Measurements from ENCODE around the gene OBSL1.

Gene OBSL1

DNA sequence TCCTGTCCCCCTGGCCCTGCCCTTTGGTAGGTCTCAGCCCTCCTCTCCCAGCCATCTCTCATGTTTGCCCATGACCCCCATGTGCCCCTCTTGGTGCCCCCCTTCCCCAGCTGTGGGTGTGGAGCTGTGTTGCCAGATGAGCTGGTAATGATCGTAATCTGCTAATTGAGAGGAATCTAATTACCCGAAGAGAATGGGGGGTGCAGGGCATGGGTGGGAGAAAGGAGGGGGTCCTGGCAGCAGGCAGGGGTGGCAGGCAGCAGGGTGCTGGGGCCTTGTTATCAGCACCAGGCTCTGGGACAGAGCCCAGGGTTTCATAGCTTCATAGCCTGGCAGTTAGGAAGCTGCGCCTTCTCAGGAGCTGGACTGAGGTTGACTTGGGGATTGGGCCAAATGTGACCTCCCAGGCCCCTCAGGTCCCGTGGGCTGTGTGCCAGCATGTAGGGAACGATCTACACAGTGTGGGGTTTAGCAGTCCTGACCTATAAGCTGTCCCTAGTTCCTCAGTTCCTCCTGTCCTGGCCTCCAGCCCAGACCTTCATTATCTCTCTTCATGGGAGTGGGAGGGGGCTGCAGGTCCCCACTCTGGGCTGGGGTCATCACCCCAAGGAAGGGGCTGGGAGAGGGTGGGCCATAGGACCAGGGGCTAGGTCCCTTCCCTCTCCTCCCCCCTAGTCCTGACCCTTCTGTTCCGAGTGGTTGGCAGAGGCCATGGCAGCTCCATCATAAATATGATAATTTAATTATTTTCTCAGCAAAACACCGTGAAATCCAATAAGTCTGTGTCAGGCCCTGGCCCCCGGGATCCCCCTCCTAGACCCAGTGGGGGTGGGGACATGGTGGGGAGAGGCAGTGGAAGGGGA, 63.5 kb downstream of the OBSL1 start:
- Histone ChIP-seq H4K8ac (ENCODE audit: low read depth, low read length) (no peak overlapping the region), H3K4me1 (ENCODE audit: control insufficient read depth in 2 of 2, insufficient read depth in 1 of 2, low read depth in 1 of 2, low read length in 2 of 2) (peaks cover 25 to 46% of the 10 kb centered on the region in 2 donors), H3K18ac (ENCODE audit: low read length) (no peak overlapping the region), H2AFZ (ENCODE audit: low read length) (no peak overlapping the region), H2BK12ac (ENCODE audit: low read length) (no peak overlapping the region), H3K9me3 (replicated peaks in 1 of 2; ENCODE audit: control insufficient read depth in 2 of 2, insufficient read depth in 1 of 2, low read depth in 1 of 2, low read length in 2 of 2) (peaks cover 0 to 2% of the 10 kb centered on the region in 2 donors), H4K91ac (ENCODE audit: low read depth, low read length, poor library complexity) (no peak overlapping the region), H3K4ac (ENCODE audit: low read length) (no peak overlapping the region), H3K27me3 (ENCODE audit: control insufficient read depth in 3 of 3, insufficient read depth in 3 of 3, low read depth in 1 of 3, low read length in 3 of 3) (peaks cover 0 to 18% (median 13%) of the 10 kb centered on the region in 3 experiments), H3K36me3 (replicated peaks in 1 of 2; ENCODE audit: control insufficient read depth in 2 of 2, insufficient read depth in 2 of 2, low read length in 2 of 2) (peaks cover 5% of the 10 kb centered on the region in 2 donors), H3K27ac (replicated peaks; ENCODE audit: low read length) (no peak overlapping the region), H2BK120ac (ENCODE audit: low read depth, low read length) (no peak overlapping the region), H3K23ac (ENCODE audit: low read depth, low read length, poor library complexity) (no peak overlapping the region), H3K9ac (ENCODE audit: low read depth, low read length, poor library complexity) (no peak overlapping the region), H3K79me1 (ENCODE audit: low read depth, low read length) (no peaks in the 10 kb centered on the region), H3K4me2 (ENCODE audit: insufficient read depth, low read length, poor library complexity, severe bottlenecking) (no peak overlapping the region), H2AK5ac (ENCODE audit: low read depth, low read length) (peak overlapping the region; percentile 61), H2BK5ac (ENCODE audit: low read length) (no peak overlapping the region), H2BK15ac (ENCODE audit: low read length) (no peak overlapping the region), H3K4me3 (ENCODE audit: low read length in 2 of 2) (no peak overlapping the region), H3K14ac (ENCODE audit: low read length) (peak overlapping the region; percentile 31)
- DNase-seq (ENCODE audit: low spot score) = no peak
- no CpG with 5 or more reads among the region's 8 CpGs for WGBS, 2 donors (ENCODE audit: extremely low coverage in 2 of 2, insufficient read length in 2 of 2, insufficient replicate concordance in 1 of 2)

DNA sequence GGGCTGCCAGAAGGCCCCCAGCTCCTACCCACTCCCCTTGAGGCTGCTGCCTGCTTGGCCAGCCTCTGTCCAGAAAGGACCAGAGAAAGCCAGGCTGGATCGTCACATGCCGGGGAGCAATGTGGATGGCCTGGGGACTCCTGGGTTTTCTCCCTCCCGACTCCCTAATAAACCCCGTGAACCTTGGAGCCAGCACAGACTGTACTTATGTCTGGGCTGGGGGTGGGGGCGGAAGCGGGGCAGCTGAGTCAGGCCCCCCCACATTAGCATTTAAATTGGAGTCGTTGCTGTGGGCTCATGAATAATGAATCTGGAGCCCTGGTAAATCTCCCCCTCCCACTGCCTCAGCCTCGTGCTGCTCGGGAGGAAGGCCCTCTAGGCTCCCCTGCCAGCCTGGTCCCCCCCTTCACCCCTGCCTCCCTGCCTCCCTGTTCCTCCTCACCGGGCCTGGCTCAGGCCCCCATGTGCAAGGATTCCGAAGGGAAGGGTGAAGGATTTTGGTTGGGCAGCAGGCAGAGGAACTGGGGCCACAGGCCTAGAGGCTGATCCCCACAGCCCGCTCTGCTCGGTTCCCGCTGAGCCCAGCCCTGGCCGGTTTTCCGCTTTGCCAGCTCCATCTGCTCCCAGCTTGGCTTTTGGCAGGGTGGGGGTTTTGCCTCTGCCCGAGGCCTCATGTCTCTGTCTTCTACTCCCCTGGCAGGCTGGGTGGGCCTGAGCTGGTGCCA, 64.4 kb downstream of the OBSL1 start:
- no CpG with 5 or more reads among the region's 17 CpGs for WGBS, 2 donors (ENCODE audit: extremely low coverage in 2 of 2, insufficient read length in 2 of 2, insufficient replicate concordance in 1 of 2)
- Histone ChIP-seq H3K4me3 (ENCODE audit: low read length in 2 of 2) (no peak overlapping the region), H2BK120ac (ENCODE audit: low read depth, low read length) (no peak overlapping the region), H3K9me3 (replicated peaks in 1 of 2; ENCODE audit: control insufficient read depth in 2 of 2, insufficient read depth in 1 of 2, low read depth in 1 of 2, low read length in 2 of 2) (peaks cover 0 to 2% of the 10 kb centered on the region in 2 donors), H3K4me2 (ENCODE audit: insufficient read depth, low read length, poor library complexity, severe bottlenecking) (no peak overlapping the region), H4K91ac (ENCODE audit: low read depth, low read length, poor library complexity) (no peak overlapping the region), H3K14ac (ENCODE audit: low read length) (peak overlapping the region; percentile 31), H2BK5ac (ENCODE audit: low read length) (no peak overlapping the region), H2BK12ac (ENCODE audit: low read length) (no peak overlapping the region), H3K18ac (ENCODE audit: low read length) (peak overlapping the region; percentile 48), H3K23ac (ENCODE audit: low read depth, low read length, poor library complexity) (peak overlapping the region; percentile 73), H4K8ac (ENCODE audit: low read depth, low read length) (no peak overlapping the region), H3K27ac (replicated peaks; ENCODE audit: low read length) (no peak overlapping the region), H3K9ac (ENCODE audit: low read depth, low read length, poor library complexity) (no peak overlapping the region), H2AFZ (ENCODE audit: low read length) (peak overlapping the region; percentile 59), H3K4me1 (ENCODE audit: control insufficient read depth in 2 of 2, insufficient read depth in 1 of 2, low read depth in 1 of 2, low read length in 2 of 2) (peaks cover 20 to 39% of the 10 kb centered on the region in 2 donors), H2AK5ac (ENCODE audit: low read depth, low read length) (peak overlapping the region; percentile 61), H3K36me3 (replicated peaks in 1 of 2; ENCODE audit: control insufficient read depth in 2 of 2, insufficient read depth in 2 of 2, low read length in 2 of 2) (peaks cover 5% of the 10 kb centered on the region in 2 donors), H3K4ac (ENCODE audit: low read length) (no peak overlapping the region), H2BK15ac (ENCODE audit: low read length) (no peak overlapping the region), H3K79me1 (ENCODE audit: low read depth, low read length) (no peaks in the 10 kb centered on the region), H3K27me3 (ENCODE audit: control insufficient read depth in 3 of 3, insufficient read depth in 3 of 3, low read depth in 1 of 3, low read length in 3 of 3) (peaks cover 0 to 10% (median 8%) of the 10 kb centered on the region in 3 experiments)
- DNase-seq (ENCODE audit: low spot score) = no peak

DNA sequence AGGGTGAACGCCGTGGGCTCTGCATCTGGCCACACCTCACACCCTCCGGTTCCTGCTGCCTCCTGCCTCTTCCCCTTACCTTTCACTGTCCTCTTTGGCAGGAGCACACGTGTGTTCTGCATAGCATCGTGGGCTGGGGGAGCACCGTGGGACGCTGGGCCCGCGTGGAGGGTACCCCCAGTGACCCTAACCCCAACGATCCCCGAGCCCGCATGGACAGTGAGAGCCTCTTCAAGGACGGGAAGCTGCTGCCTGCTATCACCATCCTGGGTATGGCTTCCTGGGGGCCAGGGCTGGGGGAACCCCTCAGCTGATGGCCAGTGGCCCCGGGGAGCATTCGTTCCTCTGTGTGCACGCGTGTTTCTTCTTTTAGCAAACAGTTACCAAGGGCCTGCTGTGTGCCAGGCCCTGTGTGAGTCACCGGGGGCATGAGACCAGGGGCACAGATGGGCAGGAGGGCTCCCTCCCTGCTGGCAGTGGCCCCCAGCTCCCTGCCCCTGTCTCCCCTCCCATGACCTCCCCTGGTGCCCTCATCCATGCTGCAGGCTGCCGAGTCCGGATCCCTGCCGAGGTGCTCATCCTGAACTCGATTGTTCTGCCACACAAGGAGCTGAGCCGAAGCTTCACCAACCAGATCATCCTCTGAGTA, 65.1 kb downstream of the OBSL1 start:
- Histone ChIP-seq H2BK15ac (ENCODE audit: low read length) (no peak overlapping the region), H2BK12ac (ENCODE audit: low read length) (no peak overlapping the region), H3K9ac (ENCODE audit: low read depth, low read length, poor library complexity) (no peak overlapping the region), H2AK5ac (ENCODE audit: low read depth, low read length) (no peak overlapping the region), H3K9me3 (replicated peaks in 1 of 2; ENCODE audit: control insufficient read depth in 2 of 2, insufficient read depth in 1 of 2, low read depth in 1 of 2, low read length in 2 of 2) (peaks cover 0 to under 1% of the 10 kb centered on the region in 2 donors), H3K14ac (ENCODE audit: low read length) (no peak overlapping the region), H3K4me2 (ENCODE audit: insufficient read depth, low read length, poor library complexity, severe bottlenecking) (no peak overlapping the region), H2AFZ (ENCODE audit: low read length) (peak overlapping the region; percentile 59), H4K91ac (ENCODE audit: low read depth, low read length, poor library complexity) (no peak overlapping the region), H3K36me3 (replicated peaks in 1 of 2; ENCODE audit: control insufficient read depth in 2 of 2, insufficient read depth in 2 of 2, low read length in 2 of 2) (peaks cover 5% of the 10 kb centered on the region in 2 donors), H3K79me1 (ENCODE audit: low read depth, low read length) (no peaks in the 10 kb centered on the region), H3K4me1 (ENCODE audit: control insufficient read depth in 2 of 2, insufficient read depth in 1 of 2, low read depth in 1 of 2, low read length in 2 of 2) (peaks cover 18 to 36% of the 10 kb centered on the region in 2 donors), H2BK120ac (ENCODE audit: low read depth, low read length) (no peak overlapping the region), H3K27me3 (ENCODE audit: control insufficient read depth in 3 of 3, insufficient read depth in 3 of 3, low read depth in 1 of 3, low read length in 3 of 3) (peaks cover 0 to 8% (median 5%) of the 10 kb centered on the region in 3 experiments), H3K18ac (ENCODE audit: low read length) (no peak overlapping the region), H3K4me3 (ENCODE audit: low read length in 2 of 2) (no peak overlapping the region), H4K8ac (ENCODE audit: low read depth, low read length) (no peak overlapping the region), H3K27ac (replicated peaks; ENCODE audit: low read length) (no peak overlapping the region), H3K23ac (ENCODE audit: low read depth, low read length, poor library complexity) (peak overlapping the region; percentile 67), H2BK5ac (ENCODE audit: low read length) (no peak overlapping the region), H3K4ac (ENCODE audit: low read length) (no peak overlapping the region)
- DNase-seq (ENCODE audit: low spot score) = no peak
- WGBS, 2 donors (ENCODE audit: extremely low coverage in 2 of 2, insufficient read length in 2 of 2, insufficient replicate concordance in 1 of 2) = no CpG with 5 or more reads among the region's 23 CpGs
